ENCODE measurements around the gene PRPF39.
"Not testable (repeated sequence)": the region's sequence is repeated elsewhere in the genome, so short reads cannot be mapped to it uniquely, and the experiment has no call there.

Gene PRPF39, protein sequence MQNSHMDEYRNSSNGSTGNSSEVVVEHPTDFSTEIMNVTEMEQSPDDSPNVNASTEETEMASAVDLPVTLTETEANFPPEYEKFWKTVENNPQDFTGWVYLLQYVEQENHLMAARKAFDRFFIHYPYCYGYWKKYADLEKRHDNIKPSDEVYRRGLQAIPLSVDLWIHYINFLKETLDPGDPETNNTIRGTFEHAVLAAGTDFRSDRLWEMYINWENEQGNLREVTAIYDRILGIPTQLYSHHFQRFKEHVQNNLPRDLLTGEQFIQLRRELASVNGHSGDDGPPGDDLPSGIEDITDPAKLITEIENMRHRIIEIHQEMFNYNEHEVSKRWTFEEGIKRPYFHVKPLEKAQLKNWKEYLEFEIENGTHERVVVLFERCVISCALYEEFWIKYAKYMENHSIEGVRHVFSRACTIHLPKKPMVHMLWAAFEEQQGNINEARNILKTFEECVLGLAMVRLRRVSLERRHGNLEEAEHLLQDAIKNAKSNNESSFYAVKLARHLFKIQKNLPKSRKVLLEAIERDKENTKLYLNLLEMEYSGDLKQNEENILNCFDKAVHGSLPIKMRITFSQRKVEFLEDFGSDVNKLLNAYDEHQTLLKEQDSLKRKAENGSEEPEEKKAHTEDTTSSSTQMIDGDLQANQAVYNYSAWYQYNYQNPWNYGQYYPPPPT

DNA sequence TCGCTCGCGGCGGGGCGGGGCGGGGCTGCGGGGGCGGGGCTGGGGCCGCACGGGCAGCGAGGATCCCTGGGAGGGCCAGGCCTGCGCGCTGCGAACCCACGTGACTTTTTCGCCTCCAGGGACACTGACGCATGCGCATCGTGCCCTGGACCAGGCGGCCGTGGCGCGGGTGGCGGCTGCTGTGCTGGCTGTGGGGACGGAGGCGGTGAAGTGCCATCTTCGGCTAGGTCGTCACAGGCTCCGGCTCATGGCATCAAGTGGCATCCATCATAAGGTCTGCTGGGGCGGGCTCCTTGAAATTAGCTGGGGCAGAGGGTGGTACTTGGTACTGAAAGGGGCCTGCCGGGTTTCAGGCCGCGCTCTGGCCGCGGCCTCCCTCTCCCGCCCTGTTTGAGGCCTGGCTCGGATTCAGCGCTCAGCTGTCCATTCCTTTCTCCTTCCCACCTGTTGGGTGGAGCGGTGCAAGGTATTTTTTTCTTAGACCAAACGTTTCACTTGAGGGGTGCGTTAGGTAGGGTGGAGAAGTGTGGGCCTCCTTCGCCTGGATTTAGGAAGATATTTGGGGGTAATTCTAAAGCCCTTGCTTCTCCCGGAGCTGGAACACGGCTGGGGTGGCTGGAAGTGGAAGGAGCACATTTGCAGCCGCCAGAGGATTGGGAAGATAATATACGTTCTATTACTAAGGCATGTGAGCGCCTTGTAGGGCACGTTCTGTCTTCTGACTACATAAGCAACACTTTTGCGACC, at the start of gene PRPF39:
PRPF39 (plus strand) TSS at position 141 of the 747 bp plus-strand sequence. CDS start 11,124 bp downstream, outside the sequence.
- peak; percentile 100 for DNase-seq (ENCODE audit: low spot score)

DNA sequence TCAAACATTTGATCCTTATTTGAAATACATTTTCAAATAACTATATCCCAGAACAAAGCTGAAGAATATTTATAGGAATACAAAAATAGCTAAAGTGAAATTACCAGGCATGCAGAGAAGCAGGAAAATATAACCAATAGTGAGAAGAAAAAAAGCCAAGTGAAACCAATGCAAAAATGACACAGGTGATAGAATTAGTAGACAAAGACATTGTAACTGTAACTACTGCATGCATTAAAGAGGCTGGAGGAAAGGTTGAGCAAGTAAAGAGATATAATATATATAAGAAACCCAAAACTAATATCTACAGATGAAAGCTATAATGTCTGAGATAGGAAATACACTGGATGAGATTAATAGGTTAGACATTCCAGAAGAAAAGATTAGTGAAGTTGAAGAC, 49.2 kb upstream of the PRPF39 start:
- no peak for DNase-seq (ENCODE audit: low spot score)

DNA sequence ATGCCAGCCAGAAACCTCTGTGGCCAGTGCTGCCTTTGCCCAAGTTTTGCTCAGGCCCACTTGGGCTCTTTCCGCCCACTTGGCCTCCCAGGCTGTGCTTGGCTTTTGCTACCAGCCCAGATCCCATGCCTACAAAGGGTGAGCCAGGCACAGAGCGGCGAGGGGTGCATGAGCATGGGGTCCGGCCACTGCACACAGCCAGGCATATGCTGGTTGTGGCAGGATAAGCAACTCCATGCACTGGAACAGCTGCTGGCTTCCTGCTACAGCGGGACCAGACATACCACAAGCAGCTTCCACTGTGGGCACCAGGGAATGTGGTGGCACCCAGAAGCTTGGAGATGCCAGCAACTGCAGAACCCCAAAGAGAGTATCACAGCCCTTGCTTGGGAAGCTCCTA, 45.7 kb upstream of the PRPF39 start:
- no peak for DNase-seq (ENCODE audit: low spot score)

DNA sequence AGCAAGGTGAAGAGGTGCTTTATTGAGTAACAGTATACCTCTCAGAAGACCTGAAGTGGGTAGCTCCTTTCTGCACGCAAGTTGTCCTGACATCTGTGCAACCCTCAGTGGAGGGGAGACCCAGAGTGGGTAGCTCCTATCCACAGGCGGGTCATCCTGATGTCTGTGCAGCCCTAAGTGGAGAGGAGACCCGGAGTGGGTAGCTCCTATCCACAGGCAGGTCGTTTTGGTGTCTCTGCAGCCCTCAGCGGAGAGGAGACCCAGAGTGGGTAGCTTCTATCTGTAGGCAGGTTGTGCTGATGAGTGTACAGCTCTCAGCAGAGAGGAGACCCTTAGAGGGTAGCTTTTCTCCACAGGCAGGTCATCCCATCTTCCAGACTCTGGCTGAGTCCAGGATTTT, 45.1 kb upstream of the PRPF39 start:
- DNase-seq (ENCODE audit: low spot score) = no peak

DNA sequence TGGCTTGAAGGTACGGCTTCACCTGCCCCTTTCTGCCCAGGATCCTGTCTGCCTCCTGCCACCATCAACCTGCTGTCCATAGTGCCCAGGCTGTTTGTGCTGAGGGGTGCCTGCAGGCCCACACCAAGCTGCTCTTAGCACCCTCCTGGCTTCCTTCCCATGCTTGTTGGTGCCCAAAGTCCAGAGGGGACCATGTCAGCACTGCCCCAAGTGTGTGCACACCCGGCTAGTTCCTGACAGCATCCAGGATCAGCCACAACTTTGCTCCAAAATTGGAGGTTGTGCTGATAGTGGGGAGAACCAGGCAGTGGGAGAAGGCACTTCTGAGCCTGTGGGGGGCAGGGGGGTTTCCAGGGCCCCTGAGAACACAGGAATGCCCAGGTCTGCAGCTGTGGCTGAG, 44.5 kb upstream of the PRPF39 start:
- DNase-seq (ENCODE audit: low spot score) = no peak

DNA sequence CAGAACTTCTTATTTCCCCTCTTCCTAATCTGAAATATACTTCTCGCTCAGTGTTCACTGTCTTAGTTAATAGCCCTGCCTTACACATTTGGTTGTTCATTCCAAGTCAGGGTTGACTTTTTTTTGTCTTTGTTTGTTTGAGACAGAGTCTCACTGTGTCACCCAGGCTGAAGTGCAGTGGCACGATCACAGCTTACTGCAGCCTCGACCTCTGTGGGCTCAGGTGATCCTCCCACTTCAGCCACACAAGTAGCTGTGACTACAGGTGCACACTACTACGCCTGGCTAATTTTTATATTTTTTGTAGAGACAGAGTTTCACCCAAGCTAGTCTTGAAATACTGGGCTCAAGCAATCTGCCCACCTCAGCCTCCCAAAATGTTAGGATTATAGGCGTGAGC, 42.3 kb upstream of the PRPF39 start:
- no peak for DNase-seq (ENCODE audit: low spot score)

DNA sequence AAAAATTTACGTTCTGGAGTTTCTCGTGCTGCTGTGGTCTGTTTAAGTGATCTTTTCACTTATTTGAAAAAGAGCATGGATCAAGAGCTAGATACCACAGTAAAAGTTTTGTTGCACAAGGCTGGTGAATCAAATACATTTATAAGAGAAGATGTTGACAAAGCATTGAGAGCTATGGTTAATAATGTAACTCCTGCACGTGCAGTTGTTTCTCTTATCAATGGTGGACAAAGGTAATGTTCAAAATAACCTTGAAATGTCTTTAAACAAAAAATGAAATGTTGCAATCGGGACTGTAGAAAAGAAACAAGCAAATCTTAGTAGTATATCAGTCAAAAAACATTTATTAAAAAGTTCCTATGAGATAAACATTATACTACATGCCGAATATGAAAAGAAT, 39.3 kb upstream of the PRPF39 start:
- DNase-seq (ENCODE audit: low spot score) = no peak

DNA sequence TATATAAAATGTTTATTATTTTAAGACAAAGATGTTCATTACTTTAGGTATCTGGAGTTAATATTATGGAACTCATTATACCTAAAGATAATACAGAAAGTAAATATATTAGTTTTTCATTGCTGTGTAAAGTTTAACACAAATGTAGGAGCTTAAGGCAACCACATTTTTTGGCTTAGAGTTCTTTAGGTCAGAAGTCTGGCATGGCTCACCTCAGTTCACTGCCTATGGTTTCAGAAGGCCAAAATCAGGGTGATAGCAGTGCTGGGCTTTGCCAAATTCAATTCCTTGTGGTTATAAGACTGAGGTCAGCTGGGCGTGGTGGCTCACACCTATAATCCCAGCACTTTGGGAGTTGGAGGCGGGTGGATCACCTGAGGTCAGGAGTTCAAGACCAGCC, 35.5 kb upstream of the PRPF39 start:
- no peak for DNase-seq (ENCODE audit: low spot score)

DNA sequence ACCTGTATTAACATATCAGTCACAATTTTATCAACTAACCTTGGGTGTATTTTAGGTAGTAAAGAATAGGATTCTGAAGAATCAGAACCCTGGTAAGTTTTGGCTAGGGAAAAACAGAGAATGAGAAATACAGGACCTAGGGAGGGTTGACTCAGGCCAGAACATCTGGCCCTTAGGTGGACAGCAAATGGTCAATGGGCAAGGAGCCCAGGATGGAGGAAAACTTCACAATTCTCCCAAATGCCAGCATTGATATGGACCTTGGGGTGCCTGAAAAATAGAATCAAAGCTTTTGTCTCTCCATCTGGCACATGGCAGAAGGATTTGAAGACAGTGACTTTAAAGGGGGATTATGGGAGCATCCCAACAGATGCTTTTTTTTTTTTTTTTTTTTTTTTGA, 32.7 kb upstream of the PRPF39 start:
- DNase-seq (ENCODE audit: low spot score) = peak; percentile 18

DNA sequence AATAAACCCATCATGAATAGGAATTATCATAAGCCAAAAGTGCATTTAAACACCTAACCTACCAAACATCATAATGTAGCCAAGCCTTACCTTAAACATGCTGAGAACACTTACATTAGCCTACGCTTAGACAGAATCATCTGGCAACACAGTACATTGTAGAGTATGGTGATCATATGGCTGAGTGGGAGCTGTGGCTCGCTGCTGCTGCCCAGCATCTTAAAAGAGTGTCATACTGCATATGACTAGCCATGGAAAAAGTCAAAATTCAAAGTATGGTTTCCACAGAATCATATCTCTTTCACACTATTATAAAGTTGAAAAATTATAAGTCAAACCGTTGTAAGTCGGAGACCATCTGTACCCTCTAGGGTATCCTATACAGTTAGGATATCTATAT, 32.0 kb upstream of the PRPF39 start:
- no peak for DNase-seq (ENCODE audit: low spot score)

DNA sequence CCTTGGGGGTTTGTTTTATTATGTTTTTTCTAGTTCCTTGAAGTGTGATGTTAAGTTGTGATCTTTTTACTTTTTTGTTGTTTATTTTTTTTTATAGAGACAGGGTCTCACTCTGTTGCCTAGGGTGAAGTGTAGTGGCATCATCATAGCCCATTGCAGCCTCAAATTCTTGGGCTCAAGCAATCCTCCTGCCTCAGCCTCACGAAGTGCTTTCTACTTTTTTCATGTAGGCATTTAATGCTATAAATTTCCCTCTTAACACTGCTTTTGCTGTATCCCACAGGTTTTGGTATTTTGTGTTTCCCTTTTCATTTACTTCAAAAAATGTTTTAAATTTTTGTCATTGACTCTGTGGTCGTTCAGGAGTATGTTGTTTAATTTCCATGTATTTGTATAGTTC, 26.6 kb upstream of the PRPF39 start:
- no peak for DNase-seq (ENCODE audit: low spot score)

DNA sequence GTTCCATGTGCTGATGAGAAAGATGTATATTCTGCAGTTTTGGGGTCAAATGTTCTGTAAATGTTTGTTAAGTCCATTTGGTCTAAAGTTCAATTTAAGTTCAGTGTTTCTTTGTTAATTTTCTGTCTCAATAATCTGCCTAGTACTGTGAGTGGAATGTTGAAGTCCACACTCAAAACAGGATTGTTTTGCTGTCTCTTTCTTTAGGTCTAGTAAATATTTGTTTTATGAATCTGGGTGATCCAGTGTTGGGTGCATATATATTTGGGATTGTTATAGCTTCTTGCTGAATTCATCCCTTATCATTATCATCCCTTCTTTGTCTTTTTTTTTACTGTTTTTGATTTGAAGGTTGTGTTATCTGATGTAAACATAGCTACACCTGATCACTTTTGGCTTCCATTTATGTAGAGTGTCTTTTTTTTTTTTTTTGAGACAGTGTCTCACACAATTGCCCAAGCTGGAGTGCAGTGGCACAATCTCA, 26.0 kb upstream of the PRPF39 start:
- DNase-seq (ENCODE audit: low spot score) = no peak

DNA sequence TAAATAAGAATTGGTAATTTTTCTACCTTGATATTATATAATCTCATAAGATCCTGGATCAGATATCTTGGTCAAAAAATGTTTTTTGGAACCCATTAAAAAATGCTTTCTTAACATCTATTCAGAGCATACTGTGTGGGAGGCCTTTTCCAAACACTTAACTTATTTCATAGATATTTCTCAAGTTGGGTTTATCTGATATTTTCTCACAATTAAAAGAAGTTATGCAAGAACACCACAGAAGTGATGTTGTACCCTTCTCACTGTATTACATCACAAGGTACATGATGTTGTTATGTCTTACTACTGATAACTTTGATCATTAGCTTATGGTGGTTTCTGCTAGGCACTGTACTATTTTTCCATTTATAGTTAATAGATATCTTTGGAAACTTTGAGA, 23.4 kb upstream of the PRPF39 start:
- DNase-seq (ENCODE audit: low spot score) = no peak

DNA sequence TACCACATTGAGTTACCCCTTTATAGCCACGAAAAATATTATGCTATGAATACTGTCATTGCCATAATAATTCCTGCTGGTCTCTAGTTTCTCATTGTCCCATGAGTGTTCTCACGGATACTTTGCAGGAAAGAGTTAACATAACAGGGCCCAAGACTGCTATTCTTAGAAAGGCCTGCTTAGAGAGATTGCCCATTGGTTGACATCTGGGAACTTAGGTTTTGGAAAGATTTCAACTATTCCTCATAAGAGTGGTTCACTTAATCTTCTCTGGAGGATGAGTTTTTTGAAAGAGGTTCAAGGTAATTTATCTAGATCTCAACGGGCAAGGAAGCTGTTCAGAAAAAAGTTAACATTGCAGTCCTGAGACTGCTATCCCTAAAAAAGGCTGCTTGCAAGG, 18.4 kb upstream of the PRPF39 start:
- no peak for DNase-seq (ENCODE audit: low spot score)

DNA sequence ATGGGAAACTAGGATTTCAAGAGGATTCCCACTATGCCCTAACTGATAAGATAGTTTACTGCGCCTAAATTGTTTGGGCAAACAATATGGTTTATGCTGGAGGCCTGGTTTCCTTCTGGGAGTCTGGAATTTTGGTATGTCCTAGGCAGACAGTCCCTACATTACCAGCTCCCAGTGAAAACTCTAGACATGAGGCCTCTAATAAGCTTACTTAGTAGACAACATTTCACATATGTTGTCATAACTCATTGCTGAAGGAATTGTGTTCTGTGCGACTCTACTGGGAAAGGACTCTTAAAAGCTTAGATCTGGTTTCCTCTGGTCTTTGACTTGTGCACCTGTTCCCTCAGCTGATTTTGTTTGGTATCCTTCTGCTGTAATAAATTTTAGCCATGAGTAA, 18.0 kb upstream of the PRPF39 start:
- DNase-seq (ENCODE audit: low spot score) = no peak

DNA sequence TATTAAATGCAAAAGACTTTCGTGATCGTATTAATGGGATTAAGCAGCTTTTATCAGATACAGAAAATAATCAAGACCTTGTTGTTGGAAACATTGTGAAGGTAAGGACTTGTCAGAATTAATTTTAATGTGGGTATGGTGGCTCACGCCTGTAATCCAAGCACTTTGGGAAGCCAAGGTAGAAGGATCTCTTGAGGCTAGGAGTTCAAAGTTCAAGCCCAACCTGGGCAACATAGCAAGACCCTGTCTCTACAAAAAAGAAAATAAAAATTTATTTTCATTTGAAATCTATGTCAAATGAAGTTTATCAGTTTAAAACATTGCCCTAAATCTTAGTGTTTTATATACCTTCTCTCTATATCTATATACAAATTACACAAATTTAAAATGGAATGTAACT, 17.2 kb upstream of the PRPF39 start:
- DNase-seq (ENCODE audit: low spot score) = no peak

DNA sequence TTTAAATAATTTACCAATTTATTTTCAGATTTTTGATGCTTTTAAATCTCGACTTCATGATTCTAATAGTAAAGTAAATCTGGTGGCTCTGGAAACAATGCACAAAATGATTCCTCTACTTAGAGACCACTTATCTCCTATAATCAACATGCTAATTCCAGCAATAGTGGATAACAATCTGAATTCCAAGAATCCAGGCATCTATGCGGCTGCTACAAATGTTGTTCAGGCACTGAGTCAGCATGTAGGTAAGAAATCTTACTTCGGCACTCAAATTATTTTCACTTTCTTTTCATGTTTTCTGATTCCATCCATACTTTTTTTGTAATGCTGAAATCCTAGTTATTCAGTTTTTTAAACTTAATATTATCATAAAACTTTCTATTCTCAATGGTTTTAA, 15.5 kb upstream of the PRPF39 start:
- DNase-seq (ENCODE audit: low spot score) = no peak

DNA sequence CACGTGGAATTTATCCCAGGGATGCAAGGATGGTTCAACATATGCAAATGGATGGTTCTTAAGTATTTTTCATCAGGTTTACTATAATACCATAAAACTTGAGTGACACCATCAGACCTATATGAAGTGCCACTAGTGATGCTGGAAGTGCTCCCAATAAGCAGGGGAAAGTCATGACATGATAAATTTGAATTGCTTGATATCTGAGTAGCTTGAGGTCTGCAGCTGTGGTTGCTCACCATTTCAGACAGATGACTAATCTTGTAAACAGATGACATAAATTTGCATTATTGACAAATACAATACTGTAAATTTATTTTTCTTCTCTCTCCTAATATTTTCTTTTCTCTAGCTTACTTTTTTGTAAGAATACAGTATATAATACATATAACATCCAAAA, 13.7 kb upstream of the PRPF39 start:
- DNase-seq (ENCODE audit: low spot score) = no peak

DNA sequence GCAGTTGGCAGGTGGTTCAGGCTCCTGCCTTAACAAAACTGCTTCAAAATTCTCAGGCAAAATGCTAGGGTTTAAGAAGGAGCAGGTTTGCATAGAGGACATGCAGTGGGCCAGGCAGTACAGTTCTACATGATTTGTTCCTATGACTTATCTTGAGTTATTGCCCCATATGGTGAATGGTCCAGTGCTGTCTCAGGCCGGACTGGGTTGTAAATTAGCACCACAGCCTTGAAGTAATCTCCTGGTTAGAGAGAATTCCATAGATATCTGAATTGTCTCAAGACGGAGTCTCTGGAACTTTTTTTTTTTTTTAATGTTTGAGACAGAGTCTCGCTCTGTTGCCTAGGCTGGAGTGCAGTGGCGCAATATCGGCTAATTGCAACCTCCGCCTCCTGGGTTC, 11.8 kb upstream of the PRPF39 start:
- DNase-seq (ENCODE audit: low spot score) = no peak

DNA sequence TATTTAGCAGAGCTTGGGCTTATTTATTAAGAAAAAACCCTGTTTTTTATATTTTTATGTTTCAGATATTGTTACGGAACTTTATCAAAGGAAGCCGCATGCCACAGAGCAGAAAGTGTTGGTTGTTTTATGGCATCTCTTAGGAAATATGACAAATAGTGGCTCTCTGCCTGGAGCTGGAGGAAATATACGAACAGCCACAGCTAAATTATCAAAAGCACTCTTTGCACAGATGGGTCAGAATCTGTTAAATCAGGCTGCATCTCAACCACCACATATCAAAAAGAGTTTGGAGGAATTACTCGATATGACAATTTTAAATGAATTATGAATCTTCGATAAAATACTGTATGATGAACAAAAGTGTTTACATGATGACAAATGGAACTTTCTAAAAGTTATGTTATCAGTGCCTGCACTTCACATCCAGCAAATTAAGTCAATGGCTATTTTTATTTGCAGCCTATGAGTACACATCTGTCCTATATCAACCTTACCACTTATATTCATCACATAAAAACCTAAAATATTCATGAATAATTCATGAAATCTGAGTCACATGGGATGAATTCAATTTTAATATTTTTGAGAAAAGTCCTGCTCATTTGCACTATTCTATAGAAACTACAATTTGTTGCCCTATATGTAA, 10.6 kb upstream of the PRPF39 start:
- no peak for DNase-seq (ENCODE audit: low spot score)

DNA sequence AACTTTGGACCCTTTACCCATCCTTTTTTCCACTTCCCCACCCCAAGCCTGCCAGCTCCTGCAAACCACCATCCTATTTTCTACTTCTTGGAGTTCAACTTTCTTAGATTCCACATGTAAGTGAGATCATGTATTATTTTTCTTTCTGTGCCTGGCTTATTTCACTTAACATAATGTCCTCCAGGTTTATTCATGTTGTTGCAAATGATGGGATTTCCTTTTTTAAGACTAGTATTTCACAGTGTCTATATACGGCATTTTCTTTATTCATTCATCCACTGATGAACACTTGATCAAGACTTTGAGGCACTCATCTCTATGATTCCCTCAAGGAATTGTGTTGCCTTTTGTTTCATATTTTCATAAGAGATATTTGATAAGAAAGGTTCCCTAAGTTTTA, 5.6 kb upstream of the PRPF39 start:
- DNase-seq (ENCODE audit: low spot score) = no peak

DNA sequence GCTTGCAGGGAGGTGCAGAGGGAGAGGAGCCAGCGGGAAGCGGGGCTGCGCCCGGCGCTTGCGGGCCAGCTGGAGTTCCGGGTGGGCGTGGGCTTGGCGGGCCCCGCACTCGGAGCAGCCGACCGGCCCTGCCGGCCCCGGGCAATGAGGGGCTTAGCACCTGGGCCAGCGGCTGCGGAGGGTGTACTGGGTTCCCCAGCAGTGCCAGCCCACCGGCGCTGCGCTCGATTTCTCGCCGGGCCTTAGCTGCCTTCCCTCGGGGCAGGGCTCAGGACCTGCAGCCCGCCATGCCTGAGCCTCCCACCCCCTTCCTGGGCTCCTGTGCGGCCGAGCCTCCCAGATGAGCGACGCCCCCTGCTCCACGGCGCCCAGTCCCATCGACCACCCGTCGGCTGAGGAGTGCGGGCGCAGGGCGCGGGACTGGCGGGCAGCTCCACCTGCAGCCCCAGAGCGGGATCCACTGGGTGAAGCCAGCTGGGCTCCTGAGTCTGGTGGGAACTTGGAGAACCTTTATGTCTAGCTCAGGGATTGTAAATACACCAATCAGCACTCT, 3.4 kb upstream of the PRPF39 start:
- not testable (repeated sequence) for DNase-seq (ENCODE audit: low spot score)

Data from AG20443 (cell line).